CD14-positive monocyte (primary cell): ENCODE results near the gene UFSP1. TPM values are rescaled to one million over a fixed set of nuclear protein-coding genes. Genes with fewer than 3 reads are reported as not detected.
A peak's percentile ranks its signal among the peaks of the same experiment; 100 is the strongest.

Experiments
- DNase-seq, 3 donors: peaks; one replicate each; pipeline ENCODE4 v3.0.0-alpha.2; 2011 to 2022
- H2AFZ ChIP-seq: 2 replicates; pipeline ENCODE4 v1.6.0; 2012; ENCODE audit warnings: mild to moderate bottlenecking, low read depth, low read length, inconsistent platforms; ENCODE audit not compliant: insufficient read depth, poor library complexity, severe bottlenecking
- H3K27ac ChIP-seq, 2 donors: 1 replicate in 1 of 2; 2 replicates in 1 of 2; pipeline ENCODE4 v1.5.1; 2012 to 2013; ENCODE audit warnings: low read length in 2 of 2, control low read depth in 1 of 2, inconsistent platforms in 1 of 2, low read depth in 1 of 2, mild to moderate bottlenecking in 1 of 2
- H3K27me3 ChIP-seq, 2 donors: one replicate each; pipeline versions ENCODE4 v1.6.0 to v1.6.1; 2011 to 2013; ENCODE audit warnings: low read length in 2 of 2; ENCODE audit not compliant: control insufficient read depth in 2 of 2, insufficient read depth in 2 of 2
- H3K36me3 ChIP-seq, 2 donors: replicated peaks in 1 of 2; 1 replicate in 1 of 2; 2 replicates in 1 of 2; pipeline versions ENCODE4 v1.5.1 to v1.6.1; 2012 to 2013; ENCODE audit warnings: low read length in 2 of 2, control low read depth in 1 of 2, inconsistent platforms in 1 of 2, mild to moderate bottlenecking in 1 of 2; ENCODE audit not compliant: insufficient read depth in 2 of 2, control insufficient read depth in 1 of 2
- H3K4me1 ChIP-seq, 2 donors: 1 replicate in 1 of 2; 2 replicates in 1 of 2; pipeline versions ENCODE4 v1.5.1 to v1.6.1; 2012 to 2013; ENCODE audit warnings: low read length in 2 of 2, control low read depth in 1 of 2, inconsistent platforms in 1 of 2, mild to moderate bottlenecking in 1 of 2, moderate library complexity in 1 of 2; ENCODE audit not compliant: insufficient read depth in 2 of 2, control insufficient read depth in 1 of 2
- H3K4me2 ChIP-seq: replicated peaks from 2 replicates; pipeline ENCODE3; 2012; ENCODE audit warnings: low read length, moderate library complexity, mild to moderate bottlenecking; ENCODE audit not compliant: poor library complexity, severe bottlenecking; ENCODE audit errors: extremely low read depth
- H3K4me3 ChIP-seq, 3 experiments: fragments of 200-600 bp in 1 of 3; sonication (generic) in 1 of 3; replicated peaks in 1 of 3; 1 replicate in 2 of 3; 2 replicates in 1 of 3; pipeline ENCODE4 v1.5.1; 2011 to 2013; ENCODE audit warnings: low read length in 3 of 3, mild to moderate bottlenecking in 3 of 3, control low read depth in 2 of 3, low read depth in 2 of 3, inconsistent platforms in 1 of 3, moderate library complexity in 1 of 3
- H3K79me2 ChIP-seq: 2 replicates; pipeline ENCODE4 v1.6.0; 2012; ENCODE audit warnings: mild to moderate bottlenecking, control low read depth, inconsistent platforms, low read length, moderate library complexity; ENCODE audit not compliant: insufficient read depth
- H3K9ac ChIP-seq: 2 replicates; pipeline ENCODE4 v1.6.0; 2017; ENCODE audit warnings: low read length, mild to moderate bottlenecking; ENCODE audit not compliant: insufficient read depth, poor library complexity, severe bottlenecking
- H3K9me3 ChIP-seq, 2 donors: replicated peaks in 1 of 2; 1 replicate in 1 of 2; 2 replicates in 1 of 2; pipeline versions ENCODE4 v1.5.1 to v1.6.1; 2012 to 2013; ENCODE audit warnings: low read length in 2 of 2, control low read depth in 1 of 2; ENCODE audit not compliant: control insufficient read depth in 1 of 2, insufficient read depth in 1 of 2
- H4K20me1 ChIP-seq: 2 replicates; pipeline ENCODE4 v1.6.0; 2012; ENCODE audit warnings: mild to moderate bottlenecking, low read length, control low read depth, moderate library complexity; ENCODE audit not compliant: insufficient read depth
- H3K27ac Mint-ChIP-seq, 7 donors: one replicate each; pipeline ENCODE4 v1.8.0; 2020; ENCODE audit warnings: mild to moderate bottlenecking in 7 of 7, mixed read lengths in 7 of 7, moderate library complexity in 6 of 7, inconsistent platforms in 2 of 7
- H3K27me3 Mint-ChIP-seq, 3 donors: one replicate each; pipeline ENCODE4 v1.8.0; 2021 to 2022; ENCODE audit warnings: low read depth in 3 of 3, mild to moderate bottlenecking in 3 of 3, mixed read lengths in 3 of 3, moderate library complexity in 3 of 3, inconsistent platforms in 1 of 3
- H3K36me3 Mint-ChIP-seq, 2 donors: one replicate each; pipeline ENCODE4 v1.8.0; 2020; ENCODE audit warnings: mixed read lengths in 2 of 2, inconsistent platforms in 1 of 2, mild to moderate bottlenecking in 1 of 2
- H3K4me1 Mint-ChIP-seq: one replicate; pipeline ENCODE4 v1.8.0; 2020; ENCODE audit warnings: mild to moderate bottlenecking, mixed read lengths
- H3K4me3 Mint-ChIP-seq, 2 donors: one replicate each; pipeline ENCODE4 v1.8.0; 2020; ENCODE audit warnings: mild to moderate bottlenecking in 2 of 2, mixed read lengths in 2 of 2, moderate library complexity in 1 of 2
- H3K9me3 Mint-ChIP-seq, 7 donors: one replicate each; pipeline ENCODE4 v1.8.0; 2020 to 2022; ENCODE audit warnings: mixed read lengths in 7 of 7, mild to moderate bottlenecking in 6 of 7, moderate library complexity in 6 of 7, inconsistent platforms in 2 of 7
- CTCF ChIP-seq: fragments of 200-600 bp; IDR thresholded peaks from one replicate; pipeline ENCODE4 v1.8.0; 2022; ENCODE audit warnings: antibody characterized with exemption, mild to moderate bottlenecking
- WGBS: methylation state at CpG from one replicate; pipeline ENCODE4 v1.1.5; 2013; ENCODE audit warnings: missing lambda C conversion rate; ENCODE audit not compliant: insufficient coverage; 5-methylcytosine and 5-hydroxymethylcytosine counted together
- intact Hi-C, 2 donors: fragments of 100-400 bp; cut with micrococcal nuclease; formaldehyde crosslinking; loops; one replicate each; pipeline versions ENCODE4 v1.15.0 to v1.15.1; 2023
- polyA plus RNA-seq, 3 donors: library from polyadenylated mRNA; depleted of rRNA in 1 of 3; unstranded in 2 of 3; stranded (reverse) in 1 of 3; fragments of 300-500 nt in 2 of 3; fragments of >200 nt in 1 of 3; fragmentation: Illumina TruSeq in 2 of 3; gene quantifications; 1 replicate in 2 of 3; 2 replicates in 1 of 3; pipeline ENCODE4 v1.2.3, GENCODE V29; 2012 to 2021

Gene UFSP1
- polyA plus RNA-seq, 3 donors, result 0.57 to 0.76 (median 0.57) TPM

- Histone ChIP-seq H3K79me2 (peaks cover 2% of the 10 kb centered on the region), H3K4me2 (no peak overlapping the region), H3K4me1 (peaks cover 31 to 40% of the 10 kb centered on the region in 2 donors), H2AFZ (no peak overlapping the region), H3K9ac (no peak overlapping the region), H3K27ac (no peak overlapping the region), H4K20me1 (no peaks in the 10 kb centered on the region), H3K36me3 (no peaks in the 10 kb centered on the region), H3K27me3 (peaks cover 28 to 81% of the 10 kb centered on the region in 2 donors), H3K4me3 (no peak overlapping the region), H3K9me3 (peaks cover 0 to 13% of the 10 kb centered on the region in 2 donors)
- intact Hi-C loops, result no loop called here
- DNase-seq, result no peak
- H3K4me3 Mint-ChIP-seq, result peak overlapping the region in 1 of 2 donors; percentile 70
- peaks cover 0 to 21% (median 15%) of the 10 kb centered on the region in 7 donors for H3K9me3 Mint-ChIP-seq
- peaks cover 25% of the 10 kb centered on the region for H3K4me1 Mint-ChIP-seq
- H3K36me3 Mint-ChIP-seq, result peaks cover 9 to 15% of the 10 kb centered on the region in 2 donors
- 51% methylated on average over 27 of the region's 40 CpGs for WGBS
- peaks cover 60 to 86% (median 74%) of the 10 kb centered on the region in 3 donors for H3K27me3 Mint-ChIP-seq
- no peak overlapping the region for H3K27ac Mint-ChIP-seq
- no peak for TF ChIP-seq CTCF
These were observed 4.6 kb upstream of the UFSP1 start for GRCh38 chr7:100893910-100894721.

GRCh38 chr7:100893318-100893895 is 3.9 kb upstream of the UFSP1 start:
- no peak overlapping the region for H3K4me3 ChIP-seq
- H3K9ac ChIP-seq, result no peak overlapping the region
- H4K20me1 ChIP-seq, result peaks cover 2% of the 10 kb centered on the region
- no peak overlapping the region for H2AFZ ChIP-seq
- no peak for TF ChIP-seq CTCF
- peaks cover 0 to 21% (median 15%) of the 10 kb centered on the region in 7 donors for H3K9me3 Mint-ChIP-seq
- peaks cover 28 to 76% of the 10 kb centered on the region in 2 donors for H3K27me3 ChIP-seq
- 95% methylated on average over 24 of the region's 32 CpGs for WGBS
- no peak for DNase-seq
- H3K79me2 ChIP-seq, result peaks cover 9% of the 10 kb centered on the region
- peaks cover 0 to 3% of the 10 kb centered on the region in 2 donors for H3K36me3 ChIP-seq
- peaks cover 55 to 82% (median 68%) of the 10 kb centered on the region in 3 donors for H3K27me3 Mint-ChIP-seq
- peaks cover 31% of the 10 kb centered on the region for H3K4me1 Mint-ChIP-seq
- intact Hi-C loops, result no loop called here
- peaks cover 11 to 19% of the 10 kb centered on the region in 2 donors for H3K36me3 Mint-ChIP-seq
- H3K27ac Mint-ChIP-seq, result no peak overlapping the region
- H3K4me1 ChIP-seq, result peaks cover 38 to 48% of the 10 kb centered on the region in 2 donors
- H3K9me3 ChIP-seq, result peaks cover 0 to 13% of the 10 kb centered on the region in 2 donors
- H3K27ac ChIP-seq, result no peak overlapping the region
- H3K4me2 ChIP-seq, result no peak overlapping the region
- peak overlapping the region in 1 of 2 donors; percentile 70 for H3K4me3 Mint-ChIP-seq
